Testis (tissue), 3 donors: Measurements from ENCODE around the gene KCNJ5. TPM values are rescaled to one million over a fixed set of nuclear protein-coding genes. Genes with fewer than 3 reads are reported as not detected.

Experiments used
- DNase-seq: peaks from one replicate; pipeline ENCODE4 v3.0.0-alpha.2; 2019
- H3K27ac ChIP-seq, 2 donors: fragments of 200-600 bp; sonication (generic); one replicate each; pipeline ENCODE4 v1.5.1; 2019
- H3K27me3 ChIP-seq: fragments of 200-600 bp; sonication (generic); one replicate; pipeline ENCODE4 v1.5.1; 2019
- H3K36me3 ChIP-seq: fragments of 200-600 bp; sonication (generic); one replicate; pipeline ENCODE4 v1.5.1; 2017; ENCODE audit warnings: low read depth; ENCODE audit errors: missing control alignments
- H3K4me1 ChIP-seq: fragments of 200-600 bp; sonication (generic); one replicate; pipeline ENCODE4 v1.5.1; 2019
- H3K4me3 ChIP-seq, 2 donors: fragments of 200-600 bp; sonication (generic); one replicate each; pipeline ENCODE4 v1.5.1; 2017 to 2019
- H3K9me3 ChIP-seq: fragments of 200-600 bp; sonication (generic); one replicate; pipeline ENCODE4 v1.5.1; 2017
- POLR2A ChIP-seq: fragments of 450-650 bp; IDR thresholded peaks from one replicate; pipeline ENCODE4 v1.6.1; 2017; ENCODE audit warnings: antibody characterized with exemption, mild to moderate bottlenecking, moderate library complexity
- WGBS, 2 donors: methylation state at CpG; one replicate each; pipeline ENCODE4 v1.1.5; 2018; 5-methylcytosine and 5-hydroxymethylcytosine counted together
- intact Hi-C: fragments of 100-400 bp; cut with DNase I; formaldehyde crosslinking; loops from one replicate; pipeline ENCODE4 v1.15.1; 2023; ENCODE audit warnings: low total_unique reads
- polyA plus RNA-seq: library from polyadenylated mRNA; stranded (reverse); fragments of 350-450 nt; fragmentation: Illumina TruSeq; extraction: RNeasy Lipid Tissue Mini Kit (QIAGEN cat#74804); gene quantifications from one replicate; pipeline ENCODE4 v1.2.3, GENCODE V29; 2014; ENCODE audit warnings: low read depth, low replicate concordance; ENCODE audit not compliant: insufficient read depth
- total RNA-seq, 2 donors: library from RNA; depleted of rRNA; stranded (reverse); fragments of >200 nt; gene quantifications; one replicate each; pipeline ENCODE4 v1.2.3, GENCODE V29; 2016
- TF ChIP-seq, protein P1 (sequence below), 3 experiments: fragments of 450-650 bp in 2 of 3; fragments of 200-600 bp in 1 of 3; sonication (generic) in 1 of 3; IDR thresholded peaks; one replicate each; pipeline ENCODE4 v1.5.1; 2016 to 2019; ENCODE audit warnings: antibody characterized with exemption in 3 of 3, mild to moderate bottlenecking in 2 of 3, moderate library complexity in 1 of 3

Gene KCNJ5
- total and polyA plus RNA-seq, 3 donors from 2014 or later = 0.55 to 2.1 (median 1.5) TPM

- H3K36me3 ChIP-seq = no peaks in the 10 kb centered on the region
- H3K27me3 ChIP-seq = no peaks in the 10 kb centered on the region
- TF ChIP-seq, protein P1, sequence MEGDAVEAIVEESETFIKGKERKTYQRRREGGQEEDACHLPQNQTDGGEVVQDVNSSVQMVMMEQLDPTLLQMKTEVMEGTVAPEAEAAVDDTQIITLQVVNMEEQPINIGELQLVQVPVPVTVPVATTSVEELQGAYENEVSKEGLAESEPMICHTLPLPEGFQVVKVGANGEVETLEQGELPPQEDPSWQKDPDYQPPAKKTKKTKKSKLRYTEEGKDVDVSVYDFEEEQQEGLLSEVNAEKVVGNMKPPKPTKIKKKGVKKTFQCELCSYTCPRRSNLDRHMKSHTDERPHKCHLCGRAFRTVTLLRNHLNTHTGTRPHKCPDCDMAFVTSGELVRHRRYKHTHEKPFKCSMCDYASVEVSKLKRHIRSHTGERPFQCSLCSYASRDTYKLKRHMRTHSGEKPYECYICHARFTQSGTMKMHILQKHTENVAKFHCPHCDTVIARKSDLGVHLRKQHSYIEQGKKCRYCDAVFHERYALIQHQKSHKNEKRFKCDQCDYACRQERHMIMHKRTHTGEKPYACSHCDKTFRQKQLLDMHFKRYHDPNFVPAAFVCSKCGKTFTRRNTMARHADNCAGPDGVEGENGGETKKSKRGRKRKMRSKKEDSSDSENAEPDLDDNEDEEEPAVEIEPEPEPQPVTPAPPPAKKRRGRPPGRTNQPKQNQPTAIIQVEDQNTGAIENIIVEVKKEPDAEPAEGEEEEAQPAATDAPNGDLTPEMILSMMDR (IDR thresholded peaks at IDR 0.05) = no peak
- TF ChIP-seq POLR2A = no peak
- intact Hi-C loops = no loop called here
- WGBS, 2 donors = 97 to 98% methylated on average over 17 of the region's 17 CpGs
- no peaks in the 10 kb centered on the region for H3K9me3 ChIP-seq
- no peaks in the 10 kb centered on the region for H3K4me1 ChIP-seq
- DNase-seq = no peak
- H3K27ac ChIP-seq = no peak overlapping the region
- no peak overlapping the region for H3K4me3 ChIP-seq
These were observed 20.1 kb downstream of the KCNJ5 start for GRCh38 chr11:128911239-128911638.

DNA sequence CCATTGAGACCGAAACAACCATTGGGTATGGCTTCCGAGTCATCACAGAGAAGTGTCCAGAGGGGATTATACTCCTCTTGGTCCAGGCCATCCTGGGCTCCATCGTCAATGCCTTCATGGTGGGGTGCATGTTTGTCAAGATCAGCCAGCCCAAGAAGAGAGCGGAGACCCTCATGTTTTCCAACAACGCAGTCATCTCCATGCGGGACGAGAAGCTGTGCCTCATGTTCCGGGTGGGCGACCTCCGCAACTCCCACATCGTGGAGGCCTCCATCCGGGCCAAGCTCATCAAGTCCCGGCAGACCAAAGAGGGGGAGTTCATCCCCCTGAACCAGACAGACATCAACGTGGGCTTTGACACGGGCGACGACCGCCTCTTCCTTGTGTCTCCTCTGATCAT lies 20.5 kb downstream of the KCNJ5 start:
- no peaks in the 10 kb centered on the region for H3K36me3 ChIP-seq
- 94 to 100% methylated on average over 2 to 18 of the region's 18 CpGs for WGBS, 2 donors
- no peak overlapping the region for H3K27ac ChIP-seq
- H3K27me3 ChIP-seq = no peaks in the 10 kb centered on the region
- no peaks in the 10 kb centered on the region for H3K4me1 ChIP-seq
- H3K9me3 ChIP-seq = no peaks in the 10 kb centered on the region
- H3K4me3 ChIP-seq = no peak overlapping the region
- intact Hi-C loops = no loop called here
- no peak for DNase-seq
- no peak for TF ChIP-seq POLR2A
- TF ChIP-seq, protein P1 (IDR thresholded peaks at IDR 0.05) = no peak

- no peak for DNase-seq
- 85 to 89% methylated on average over 4 to 5 of the region's 5 CpGs for whole genome bisulfite sequencing, 2 donors
- H3K9me3 ChIP-seq = no peaks in the 10 kb centered on the region
- TF ChIP-seq, protein P1 (IDR thresholded peaks at IDR 0.05) = no peak
- TF ChIP-seq POLR2A = no peak
- no peak overlapping the region for H3K4me3 ChIP-seq
- no peaks in the 10 kb centered on the region for H3K36me3 ChIP-seq
- intact Hi-C loops = no loop called here
- H3K27me3 ChIP-seq = no peaks in the 10 kb centered on the region
- no peak overlapping the region for H3K27ac ChIP-seq
- no peaks in the 10 kb centered on the region for H3K4me1 ChIP-seq
These were observed 22.6 kb downstream of the KCNJ5 start for GRCh38 chr11:128913806-128914205.

- 82 to 88% methylated on average over 17 to 18 of the region's 18 CpGs for WGBS, 2 donors
- intact Hi-C loops = no loop called here
These were observed 23.3 kb downstream of the KCNJ5 start for GRCh38 chr11:128914216-128915148.

More at GRCh38 chr11:128914216-128915148, 23.3 kb downstream of the KCNJ5 start:
- Histone ChIP-seq H3K27ac (no peak overlapping the region), H3K9me3 (no peaks in the 10 kb centered on the region), H3K27me3 (no peaks in the 10 kb centered on the region), H3K36me3 (no peaks in the 10 kb centered on the region), H3K4me1 (no peaks in the 10 kb centered on the region), H3K4me3 (no peak overlapping the region)
- TF ChIP-seq, protein P1 (IDR thresholded peaks at IDR 0.05) = no peak
- TF ChIP-seq POLR2A = no peak
- DNase-seq = no peak
